Stimulated activated naive CD8-positive, alpha-beta T cell treated with anti-CD3 and anti-CD28 coated beads, Interleukin-15, Interleukin-2, amounts not matched to agents 100 ng/mL and 50 ng/mL, for 24 hours (primary cell): ENCODE data around the gene PODXL2.

Experiments used
- H3K27ac Mint-ChIP-seq: one replicate; pipeline ENCODE4 v1.8.0; 2021; ENCODE audit warnings: mild to moderate bottlenecking, mixed read lengths
- H3K27me3 Mint-ChIP-seq: one replicate; pipeline ENCODE4 v1.8.0; 2021; ENCODE audit warnings: mixed read lengths
- H3K36me3 Mint-ChIP-seq: one replicate; pipeline ENCODE4 v1.8.0; 2021; ENCODE audit warnings: low read depth, mixed read lengths
- H3K4me1 Mint-ChIP-seq: one replicate; pipeline ENCODE4 v1.8.0; 2021; ENCODE audit warnings: low read depth, mixed read lengths
- H3K4me3 Mint-ChIP-seq: one replicate; pipeline ENCODE4 v1.8.0; 2021; ENCODE audit warnings: mild to moderate bottlenecking, mixed read lengths
- H3K9me3 Mint-ChIP-seq: one replicate; pipeline ENCODE4 v1.8.0; 2021; ENCODE audit warnings: mixed read lengths

The PODXL2 gene

DNA sequence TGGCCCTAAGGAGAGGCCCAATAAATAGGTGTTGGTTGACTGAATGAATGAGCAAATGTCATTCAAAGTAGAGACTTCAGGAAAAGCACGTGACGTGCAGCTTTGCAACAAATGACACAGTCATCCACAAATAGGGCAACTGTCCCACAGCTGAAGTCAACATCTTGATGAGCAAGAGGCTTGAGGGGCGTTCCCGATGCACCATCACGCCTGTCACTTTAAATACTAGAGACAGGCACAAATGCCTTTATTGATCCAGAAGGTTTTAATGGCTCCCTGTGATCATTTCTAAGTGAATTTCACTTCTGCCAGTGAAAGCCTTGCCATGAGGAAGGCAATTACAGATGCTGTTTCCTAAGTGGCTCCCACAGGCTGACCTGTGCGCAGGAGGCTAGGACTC is 87.4 kb downstream of the PODXL2 start:
- H3K36me3 Mint-ChIP-seq, result no peaks in the 10 kb centered on the region
- no peaks in the 10 kb centered on the region for H3K9me3 Mint-ChIP-seq
- no peak overlapping the region for H3K4me3 Mint-ChIP-seq
- no peaks in the 10 kb centered on the region for H3K4me1 Mint-ChIP-seq
- no peak overlapping the region for H3K27ac Mint-ChIP-seq
- H3K27me3 Mint-ChIP-seq, result no peaks in the 10 kb centered on the region

DNA sequence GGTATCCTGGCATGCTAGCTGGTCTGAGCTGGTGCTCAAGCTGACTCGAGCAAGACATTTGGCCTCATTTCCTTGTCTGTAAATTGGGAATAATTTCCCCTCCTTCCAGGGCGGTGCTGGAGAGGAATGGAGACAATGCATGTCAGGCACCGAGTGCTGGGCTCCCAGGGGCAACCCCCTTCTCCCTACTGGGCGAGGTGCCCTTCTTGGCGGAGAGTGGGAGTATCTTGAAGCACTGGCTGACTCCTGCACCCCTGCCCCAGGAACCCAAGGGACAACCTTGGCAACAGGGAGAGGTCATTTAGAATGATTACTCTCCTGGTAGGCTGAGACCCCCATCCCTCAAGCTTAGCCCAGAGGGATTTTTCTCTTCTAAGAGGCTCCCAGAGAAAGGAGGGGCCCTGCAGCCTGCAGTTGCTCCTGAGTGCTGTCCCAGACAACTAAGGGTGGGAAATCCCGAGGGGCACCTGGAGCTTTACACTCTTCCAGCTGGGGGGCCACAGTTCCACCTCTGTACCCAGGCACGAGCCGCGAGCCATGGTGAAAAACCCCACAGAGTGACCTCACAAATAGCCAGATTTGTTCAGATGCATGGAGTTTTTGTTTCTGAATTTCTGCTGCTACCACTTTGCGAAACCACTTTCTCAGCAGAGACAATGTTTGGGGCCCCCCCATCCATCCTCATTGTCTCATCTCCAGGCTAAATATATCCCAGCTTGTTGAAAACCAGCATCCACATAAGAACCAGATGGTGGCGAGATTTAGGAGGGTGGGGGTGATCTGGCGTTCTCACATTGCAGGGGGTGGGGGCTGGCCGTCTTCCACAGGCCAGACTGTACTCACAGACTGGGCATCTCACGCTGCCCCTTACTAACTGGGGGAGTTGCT is 88.6 kb downstream of the PODXL2 start:
- H3K27ac Mint-ChIP-seq, result no peak overlapping the region
- H3K4me3 Mint-ChIP-seq, result no peak overlapping the region
- H3K27me3 Mint-ChIP-seq, result no peaks in the 10 kb centered on the region
- no peaks in the 10 kb centered on the region for H3K36me3 Mint-ChIP-seq
- no peaks in the 10 kb centered on the region for H3K4me1 Mint-ChIP-seq
- H3K9me3 Mint-ChIP-seq, result no peaks in the 10 kb centered on the region

- H3K9me3 Mint-ChIP-seq, result no peaks in the 10 kb centered on the region
- H3K27ac Mint-ChIP-seq, result no peak overlapping the region
- no peak overlapping the region for H3K4me3 Mint-ChIP-seq
- H3K4me1 Mint-ChIP-seq, result no peaks in the 10 kb centered on the region
- H3K27me3 Mint-ChIP-seq, result no peaks in the 10 kb centered on the region
- H3K36me3 Mint-ChIP-seq, result no peaks in the 10 kb centered on the region
Measured at GRCh38 chr3:127718245-127718915, 89.4 kb downstream of the PODXL2 start.

DNA sequence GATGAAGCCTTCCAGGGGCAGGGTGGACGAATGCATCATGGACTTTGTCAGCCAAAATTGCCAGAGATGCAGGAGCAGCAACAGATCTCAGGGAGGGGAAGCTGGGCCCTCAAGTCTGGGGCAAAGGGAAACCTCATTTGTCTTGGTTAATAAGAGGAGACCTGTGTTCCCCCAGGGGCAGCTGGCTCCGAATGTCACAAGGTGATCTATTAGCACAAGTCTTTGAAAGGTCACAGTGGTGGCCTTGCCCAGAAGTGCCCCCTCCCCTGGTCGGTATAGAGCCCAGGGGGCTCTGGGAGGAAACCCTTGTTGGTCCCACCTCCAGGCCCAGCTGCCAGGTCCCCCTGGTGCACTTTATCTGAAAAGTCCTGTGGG is 89.9 kb downstream of the PODXL2 start:
- Mint-ChIP-seq H3K4me3 (no peak overlapping the region), H3K27ac (no peak overlapping the region), H3K36me3 (no peaks in the 10 kb centered on the region), H3K27me3 (no peaks in the 10 kb centered on the region), H3K4me1 (no peaks in the 10 kb centered on the region), H3K9me3 (no peaks in the 10 kb centered on the region)

GRCh38 chr3:127719369-127719768 is 90.4 kb downstream of the PODXL2 start:
- H3K4me1 Mint-ChIP-seq, result no peaks in the 10 kb centered on the region
- H3K27me3 Mint-ChIP-seq, result no peaks in the 10 kb centered on the region
- no peak overlapping the region for H3K27ac Mint-ChIP-seq
- no peaks in the 10 kb centered on the region for H3K9me3 Mint-ChIP-seq
- H3K4me3 Mint-ChIP-seq, result no peak overlapping the region
- no peaks in the 10 kb centered on the region for H3K36me3 Mint-ChIP-seq

- Mint-ChIP-seq H3K27me3 (no peaks in the 10 kb centered on the region), H3K27ac (no peak overlapping the region), H3K9me3 (no peaks in the 10 kb centered on the region), H3K36me3 (no peaks in the 10 kb centered on the region), H3K4me3 (no peak overlapping the region), H3K4me1 (no peaks in the 10 kb centered on the region)
Measured at GRCh38 chr3:127720161-127720823, 91.3 kb downstream of the PODXL2 start.

- H3K36me3 Mint-ChIP-seq, result no peaks in the 10 kb centered on the region
- no peaks in the 10 kb centered on the region for H3K4me1 Mint-ChIP-seq
- no peaks in the 10 kb centered on the region for H3K9me3 Mint-ChIP-seq
- no peaks in the 10 kb centered on the region for H3K27me3 Mint-ChIP-seq
- no peak overlapping the region for H3K27ac Mint-ChIP-seq
- H3K4me3 Mint-ChIP-seq, result no peak overlapping the region
Measured at GRCh38 chr3:127720985-127721935, 92.3 kb downstream of the PODXL2 start.

DNA sequence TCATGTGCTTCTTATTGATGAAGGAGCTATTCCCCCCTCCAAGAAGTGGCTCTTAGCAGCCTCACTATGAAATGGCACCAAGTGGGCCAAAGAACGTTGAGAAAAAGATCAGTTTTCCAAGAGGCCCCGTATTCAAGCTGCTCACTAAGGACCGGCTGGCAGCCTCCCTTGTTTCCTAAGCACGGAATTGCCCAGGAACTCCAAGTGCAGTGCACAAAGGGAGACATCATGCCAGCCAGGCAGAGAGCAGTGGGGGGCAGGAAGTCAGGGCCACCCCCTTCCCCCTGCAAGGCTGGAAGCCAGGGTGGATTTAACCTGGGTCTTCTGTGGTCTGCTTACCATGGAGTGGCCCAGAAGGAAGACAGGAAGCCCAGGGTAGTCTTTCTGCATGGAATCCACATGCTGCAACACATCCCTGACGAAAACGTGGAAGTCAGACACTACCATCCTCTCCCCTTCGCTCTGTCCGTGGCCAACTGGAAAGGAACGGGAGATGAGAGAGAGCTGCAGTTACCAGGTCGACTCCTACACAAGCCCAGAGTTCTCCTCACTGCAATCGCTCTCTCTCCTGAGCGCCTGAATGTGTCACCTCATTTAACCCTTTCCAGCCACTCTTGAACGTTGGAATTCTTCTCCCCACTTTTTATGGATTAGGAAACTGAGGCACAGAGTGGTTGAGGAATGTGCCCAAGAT is 93.3 kb downstream of the PODXL2 start:
- Mint-ChIP-seq H3K27me3 (no peaks in the 10 kb centered on the region), H3K4me3 (no peak overlapping the region), H3K4me1 (no peaks in the 10 kb centered on the region), H3K36me3 (no peaks in the 10 kb centered on the region), H3K9me3 (no peaks in the 10 kb centered on the region), H3K27ac (no peak overlapping the region)
